Neural cell (in vitro differentiated cells): ENCODE measurements around the gene STIL. TPM values are rescaled to one million over a fixed set of nuclear protein-coding genes. Genes with fewer than 3 reads are reported as not detected.

Source experiments
- H2AFZ ChIP-seq: fragments of 200-600, 300-800 bp; sonication (generic), shearing (Covaris generic); 2 replicates; pipeline ENCODE4 v1.6.0; 2014; ENCODE audit warnings: low read depth, mild to moderate bottlenecking, antibody characterized with exemption, low read length, moderate library complexity
- H3F3A ChIP-seq: fragments of 200-600 bp; shearing (Covaris generic); 2 replicates; pipeline ENCODE4 v1.6.1; 2016; ENCODE audit warnings: mild to moderate bottlenecking, moderate library complexity, mixed read lengths, antibody characterized with exemption, low read length; ENCODE audit not compliant: insufficient read depth, poor library complexity, severe bottlenecking
- H3K27ac ChIP-seq: fragments of 200-600, 300-800 bp; sonication (generic), shearing (Covaris generic); 2 replicates; pipeline ENCODE4 v1.5.1; 2014; ENCODE audit warnings: mild to moderate bottlenecking, low read length, moderate library complexity
- H3K27me3 ChIP-seq: fragments of 300-800, 200-600 bp; sonication (generic), shearing (Covaris generic); 2 replicates; pipeline ENCODE4 v1.6.0; 2014; ENCODE audit warnings: mild to moderate bottlenecking, low read depth, low read length, moderate library complexity; ENCODE audit not compliant: insufficient read depth
- H3K36me3 ChIP-seq: fragments of 300-800, 200-600 bp; sonication (generic), shearing (Covaris generic); 2 replicates; pipeline ENCODE4 v1.5.1; 2014; ENCODE audit warnings: mild to moderate bottlenecking, antibody characterized with exemption, low read length, moderate library complexity; ENCODE audit not compliant: insufficient read depth
- H3K4me2 ChIP-seq: fragments of 300-800, 200-600 bp; sonication (generic), shearing (Covaris generic); 2 replicates; pipeline ENCODE4 v1.6.0; 2014; ENCODE audit warnings: mild to moderate bottlenecking, low read length
- H3K4me3 ChIP-seq: fragments of 300-800, 200-600 bp; sonication (generic), shearing (Covaris generic); 2 replicates; pipeline ENCODE4 v1.5.1; 2014; ENCODE audit warnings: mild to moderate bottlenecking, low read length, moderate library complexity
- H3K79me2 ChIP-seq: fragments of 200-600 bp; shearing (Covaris generic); replicated peaks from 2 replicates; pipeline ENCODE4 v1.6.0; 2014; ENCODE audit warnings: mild to moderate bottlenecking, low read length, moderate library complexity; ENCODE audit not compliant: insufficient read depth
- H3K9ac ChIP-seq: fragments of 300-800, 200-600 bp; sonication (generic), shearing (Covaris generic); 2 replicates; pipeline ENCODE4 v1.6.1; 2016; ENCODE audit warnings: mild to moderate bottlenecking, low read length, mixed read lengths
- H3K9me2 ChIP-seq: fragments of 200-600 bp; shearing (Covaris generic); 2 replicates; pipeline ENCODE4 v1.6.1; 2016; ENCODE audit warnings: mild to moderate bottlenecking, low read length, mixed read lengths; ENCODE audit not compliant: insufficient read depth
- H3K9me3 ChIP-seq: fragments of 200-600, 300-800 bp; sonication (generic), shearing (Covaris generic); 2 replicates; pipeline ENCODE4 v1.6.1; 2016; ENCODE audit warnings: mild to moderate bottlenecking, mixed run types, low read length, moderate library complexity, mixed read lengths
- H4K20me1 ChIP-seq: fragments of 200-600 bp; shearing (Covaris generic); 2 replicates; pipeline ENCODE4 v1.6.1; 2016; ENCODE audit warnings: mild to moderate bottlenecking, mixed run types; ENCODE audit not compliant: insufficient read depth
- EP300 ChIP-seq: fragments of 450-650 bp; conservative IDR thresholded peaks from 2 replicates; pipeline ENCODE4 v1.6.1; 2014; ENCODE audit warnings: antibody characterized with exemption, mild to moderate bottlenecking, moderate library complexity; ENCODE audit not compliant: poor library complexity, severe bottlenecking
- EZH2 ChIP-seq: fragments of 200-600, 300-800 bp; shearing (Covaris generic), sonication (generic); IDR thresholded peaks from 2 replicates; pipeline ENCODE4 v1.6.1; 2014; ENCODE audit warnings: antibody characterized with exemption, low read length, borderline replicate concordance, mild to moderate bottlenecking; ENCODE audit not compliant: insufficient read depth, poor library complexity, severe bottlenecking
- MXI1 ChIP-seq: fragments of 450-650 bp; conservative IDR thresholded peaks from 2 replicates; pipeline ENCODE4 v1.6.1; 2014; ENCODE audit warnings: antibody characterized with exemption, mild to moderate bottlenecking; ENCODE audit not compliant: poor library complexity, severe bottlenecking
- POLR2AphosphoS5 ChIP-seq: IDR thresholded peaks from 2 replicates; pipeline ENCODE4 v1.6.1; 2012
- RAD21 ChIP-seq: fragments of 450-650 bp; conservative IDR thresholded peaks from 2 replicates; pipeline ENCODE4 v1.6.1; 2014; ENCODE audit warnings: antibody characterized with exemption, mild to moderate bottlenecking, moderate library complexity
- SMC3 ChIP-seq: fragments of 450-650 bp; conservative IDR thresholded peaks from 2 replicates; pipeline ENCODE4 v1.6.1; 2014; ENCODE audit warnings: antibody characterized with exemption, mild to moderate bottlenecking, moderate library complexity; ENCODE audit not compliant: poor library complexity
- TAF1 ChIP-seq: IDR thresholded peaks from 2 replicates; pipeline ENCODE4 v1.6.1; 2012; ENCODE audit warnings: low read depth
- polyA plus RNA-seq: library from polyadenylated mRNA; depleted of rRNA; stranded (reverse); fragments of >200 nt; gene quantifications from 2 replicates; pipeline ENCODE4 v1.2.3, GENCODE V29; 2014
- TF ChIP-seq, protein P1 (sequence below): IDR thresholded peaks from 2 replicates; pipeline ENCODE4 v1.6.1; 2012; ENCODE audit warnings: borderline replicate concordance
- TF ChIP-seq, protein P2 (sequence below): fragments of 450-650 bp; IDR thresholded peaks from 2 replicates; pipeline ENCODE4 v1.5.1; 2014; ENCODE audit warnings: antibody characterized with exemption, mild to moderate bottlenecking, moderate library complexity; ENCODE audit not compliant: poor library complexity, severe bottlenecking

The STIL gene
- polyA plus RNA-seq, 1 donor from 2014 or later = 0.53 TPM

DNA sequence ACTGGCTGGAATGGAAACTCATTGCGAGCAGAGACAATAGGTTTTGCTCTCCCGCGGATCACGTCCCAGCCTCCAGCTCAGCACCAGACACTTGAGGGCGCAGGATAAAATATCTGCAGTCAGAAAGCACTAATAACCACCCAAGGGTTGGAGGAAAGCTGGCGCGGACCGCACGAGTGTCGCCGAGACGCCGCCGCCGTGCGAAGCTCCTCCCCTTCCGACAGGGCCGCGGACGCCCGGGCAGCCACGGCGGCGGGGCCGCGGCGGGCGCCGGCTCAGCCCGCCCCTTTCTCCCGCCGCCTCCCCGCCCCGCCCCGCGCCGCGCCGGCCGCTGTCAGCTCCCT, 19.6 kb upstream of the STIL start, which contains the start of gene CMPK1:
CMPK1 (plus strand) TSS at position 213 of the 344 bp plus-strand sequence. CDS start 156 bp downstream, outside the sequence.
- Histone ChIP-seq H4K20me1 (no peaks in the 10 kb centered on the region), H3K79me2 (peaks cover 24% of the 10 kb centered on the region), H3K9me2 (no peaks in the 10 kb centered on the region), H3K4me3 (peak within 1 kb of the TSS; percentile 92), H3K4me2 (peak within 1 kb of the TSS; percentile 74), H2AFZ (peak within 1 kb of the TSS; percentile 97), H3K36me3 (no peaks in the 10 kb centered on the region), H3K9me3 (no peaks in the 10 kb centered on the region), H3K9ac (peak within 1 kb of the TSS; percentile 98), H3K27ac (peak within 1 kb of the TSS; percentile 99), H3K27me3 (no peaks in the 10 kb centered on the region), H3F3A (peaks cover 11% of the 10 kb centered on the region)
- TF ChIP-seq, protein P1, sequence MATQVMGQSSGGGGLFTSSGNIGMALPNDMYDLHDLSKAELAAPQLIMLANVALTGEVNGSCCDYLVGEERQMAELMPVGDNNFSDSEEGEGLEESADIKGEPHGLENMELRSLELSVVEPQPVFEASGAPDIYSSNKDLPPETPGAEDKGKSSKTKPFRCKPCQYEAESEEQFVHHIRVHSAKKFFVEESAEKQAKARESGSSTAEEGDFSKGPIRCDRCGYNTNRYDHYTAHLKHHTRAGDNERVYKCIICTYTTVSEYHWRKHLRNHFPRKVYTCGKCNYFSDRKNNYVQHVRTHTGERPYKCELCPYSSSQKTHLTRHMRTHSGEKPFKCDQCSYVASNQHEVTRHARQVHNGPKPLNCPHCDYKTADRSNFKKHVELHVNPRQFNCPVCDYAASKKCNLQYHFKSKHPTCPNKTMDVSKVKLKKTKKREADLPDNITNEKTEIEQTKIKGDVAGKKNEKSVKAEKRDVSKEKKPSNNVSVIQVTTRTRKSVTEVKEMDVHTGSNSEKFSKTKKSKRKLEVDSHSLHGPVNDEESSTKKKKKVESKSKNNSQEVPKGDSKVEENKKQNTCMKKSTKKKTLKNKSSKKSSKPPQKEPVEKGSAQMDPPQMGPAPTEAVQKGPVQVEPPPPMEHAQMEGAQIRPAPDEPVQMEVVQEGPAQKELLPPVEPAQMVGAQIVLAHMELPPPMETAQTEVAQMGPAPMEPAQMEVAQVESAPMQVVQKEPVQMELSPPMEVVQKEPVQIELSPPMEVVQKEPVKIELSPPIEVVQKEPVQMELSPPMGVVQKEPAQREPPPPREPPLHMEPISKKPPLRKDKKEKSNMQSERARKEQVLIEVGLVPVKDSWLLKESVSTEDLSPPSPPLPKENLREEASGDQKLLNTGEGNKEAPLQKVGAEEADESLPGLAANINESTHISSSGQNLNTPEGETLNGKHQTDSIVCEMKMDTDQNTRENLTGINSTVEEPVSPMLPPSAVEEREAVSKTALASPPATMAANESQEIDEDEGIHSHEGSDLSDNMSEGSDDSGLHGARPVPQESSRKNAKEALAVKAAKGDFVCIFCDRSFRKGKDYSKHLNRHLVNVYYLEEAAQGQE = peak; percentile 81
- TF ChIP-seq SMC3 = peak; percentile 69
- TF ChIP-seq, protein P2, sequence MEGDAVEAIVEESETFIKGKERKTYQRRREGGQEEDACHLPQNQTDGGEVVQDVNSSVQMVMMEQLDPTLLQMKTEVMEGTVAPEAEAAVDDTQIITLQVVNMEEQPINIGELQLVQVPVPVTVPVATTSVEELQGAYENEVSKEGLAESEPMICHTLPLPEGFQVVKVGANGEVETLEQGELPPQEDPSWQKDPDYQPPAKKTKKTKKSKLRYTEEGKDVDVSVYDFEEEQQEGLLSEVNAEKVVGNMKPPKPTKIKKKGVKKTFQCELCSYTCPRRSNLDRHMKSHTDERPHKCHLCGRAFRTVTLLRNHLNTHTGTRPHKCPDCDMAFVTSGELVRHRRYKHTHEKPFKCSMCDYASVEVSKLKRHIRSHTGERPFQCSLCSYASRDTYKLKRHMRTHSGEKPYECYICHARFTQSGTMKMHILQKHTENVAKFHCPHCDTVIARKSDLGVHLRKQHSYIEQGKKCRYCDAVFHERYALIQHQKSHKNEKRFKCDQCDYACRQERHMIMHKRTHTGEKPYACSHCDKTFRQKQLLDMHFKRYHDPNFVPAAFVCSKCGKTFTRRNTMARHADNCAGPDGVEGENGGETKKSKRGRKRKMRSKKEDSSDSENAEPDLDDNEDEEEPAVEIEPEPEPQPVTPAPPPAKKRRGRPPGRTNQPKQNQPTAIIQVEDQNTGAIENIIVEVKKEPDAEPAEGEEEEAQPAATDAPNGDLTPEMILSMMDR = peak; percentile 71
- TF ChIP-seq RAD21 = peak; percentile 56
- peak; percentile 96 for TF ChIP-seq TAF1
- peak; percentile 73 for TF ChIP-seq POLR2AphosphoS5
- no peak for TF ChIP-seq MXI1
- no peak for TF ChIP-seq EP300
- no peak for TF ChIP-seq EZH2

DNA sequence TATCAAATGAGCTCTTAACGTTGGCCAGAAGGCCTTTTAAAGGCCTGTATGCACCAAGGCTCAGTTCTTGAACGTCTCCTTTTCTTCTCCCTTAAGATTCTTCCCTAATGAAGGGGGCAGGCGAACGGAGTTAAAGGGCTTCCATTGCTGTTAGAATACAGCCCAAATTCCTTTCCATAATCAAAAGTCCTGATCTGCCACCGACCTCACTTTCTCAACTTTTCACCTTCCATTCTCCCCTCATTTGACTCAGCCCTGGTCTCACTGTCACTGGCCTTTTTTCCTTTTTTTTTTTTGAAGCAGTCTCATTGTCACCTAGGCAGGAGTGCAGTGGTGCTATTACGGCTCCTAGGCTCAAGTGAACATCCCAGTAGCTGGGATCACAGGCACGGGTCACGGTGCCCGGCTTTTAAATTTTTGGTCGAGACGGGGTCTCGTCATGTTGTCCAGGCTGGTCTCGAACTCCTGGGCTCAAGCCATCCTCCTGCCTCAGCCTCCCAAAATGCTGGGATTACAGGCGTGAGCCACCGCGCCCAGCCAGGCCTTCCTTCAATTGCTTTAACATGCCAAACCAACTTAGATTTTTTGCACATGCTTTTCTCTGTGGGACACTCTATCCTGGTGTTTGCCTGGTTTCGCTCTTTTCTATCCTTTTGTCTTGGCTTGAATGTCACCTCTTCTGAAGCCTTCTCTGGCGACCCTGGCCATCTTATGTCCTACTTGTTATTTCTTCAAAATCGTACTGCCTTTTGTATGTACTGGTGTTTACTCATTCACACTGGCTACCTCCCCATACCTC, 19.0 kb upstream of the STIL start:
- Histone ChIP-seq H3K9me3 (no peaks in the 10 kb centered on the region), H3K4me3 (peak overlapping the region; percentile 92), H3K27me3 (no peaks in the 10 kb centered on the region), H4K20me1 (no peaks in the 10 kb centered on the region), H3K27ac (peak overlapping the region; percentile 99), H3K4me2 (peak overlapping the region; percentile 71), H3K79me2 (peaks cover 24% of the 10 kb centered on the region), H3F3A (peaks cover 11% of the 10 kb centered on the region), H3K36me3 (no peaks in the 10 kb centered on the region), H3K9ac (peak overlapping the region; percentile 98), H2AFZ (peak overlapping the region; percentile 97), H3K9me2 (no peaks in the 10 kb centered on the region)
- TF ChIP-seq SMC3 (no peak), POLR2AphosphoS5 (no peak), EZH2 (no peak), TAF1 (no peak), EP300 (no peak), RAD21 (no peak), MXI1 (no peak)
- TF ChIP-seq, protein P2 = no peak
- TF ChIP-seq, protein P1 = no peak
